GM21528 (cell line): ENCODE measurements around the gene SAYSD1.
"Not testable (repeated sequence)": the region's sequence is repeated elsewhere in the genome, so short reads cannot be mapped to it uniquely, and the experiment has no call there.

Experiments
- ATAC-seq: cut with Tn5 transposase; IDR thresholded peaks from one replicate; pipeline ENCODE4 v1.9.1; 2021; ENCODE audit warnings: mild to moderate bottlenecking, moderate library complexity; ENCODE audit not compliant: unreplicated experiment, low FRiP score

The SAYSD1 gene, protein sequence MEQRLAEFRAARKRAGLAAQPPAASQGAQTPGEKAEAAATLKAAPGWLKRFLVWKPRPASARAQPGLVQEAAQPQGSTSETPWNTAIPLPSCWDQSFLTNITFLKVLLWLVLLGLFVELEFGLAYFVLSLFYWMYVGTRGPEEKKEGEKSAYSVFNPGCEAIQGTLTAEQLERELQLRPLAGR

DNA sequence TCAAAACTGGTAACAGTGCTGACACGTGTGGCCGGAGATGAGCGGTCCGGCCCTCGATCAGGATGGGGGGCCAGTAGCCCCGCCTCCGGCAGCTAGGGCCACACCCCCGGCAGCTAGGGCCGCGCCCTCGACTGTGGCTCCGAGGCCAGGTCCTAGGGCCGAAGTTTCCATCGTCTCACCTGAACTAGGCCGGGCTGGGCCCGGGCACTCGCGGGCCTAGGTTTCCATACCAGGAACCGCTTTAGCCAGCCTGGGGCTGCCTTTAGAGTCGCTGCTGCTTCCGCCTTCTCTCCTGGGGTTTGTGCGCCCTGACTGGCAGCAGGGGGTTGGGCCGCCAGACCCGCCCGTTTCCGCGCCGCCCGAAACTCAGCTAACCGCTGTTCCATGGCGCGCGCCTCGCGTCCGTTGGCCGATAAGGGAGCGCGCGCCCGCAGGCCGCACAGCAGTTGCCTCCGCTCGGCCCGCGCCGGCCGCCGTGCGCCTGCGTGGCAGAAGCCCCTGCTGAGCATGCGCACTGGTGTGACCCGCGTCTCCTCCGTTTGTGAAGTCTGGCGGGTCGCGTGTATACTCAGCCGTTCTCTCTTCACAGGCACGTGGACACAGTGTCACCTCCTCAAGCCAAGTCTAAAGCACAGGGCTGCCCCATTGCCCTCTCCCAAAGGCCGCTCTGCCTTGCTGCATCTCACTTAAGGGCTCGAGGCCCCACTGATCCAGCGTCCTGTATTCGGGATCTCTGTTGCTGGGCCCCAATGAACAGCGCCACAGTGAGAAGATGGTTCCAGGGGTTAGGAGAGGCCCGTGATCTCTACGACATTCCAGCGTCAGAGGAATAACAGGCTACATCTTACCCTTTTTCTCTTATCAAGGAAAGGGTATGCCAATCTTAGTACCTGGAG lies at the start of gene SAYSD1:
SAYSD1 (minus strand) TSS at position 483 of the 896 bp plus-strand sequence; CDS start at position 386, 97 bp downstream.
- ATAC-seq = peak; percentile 94

DNA sequence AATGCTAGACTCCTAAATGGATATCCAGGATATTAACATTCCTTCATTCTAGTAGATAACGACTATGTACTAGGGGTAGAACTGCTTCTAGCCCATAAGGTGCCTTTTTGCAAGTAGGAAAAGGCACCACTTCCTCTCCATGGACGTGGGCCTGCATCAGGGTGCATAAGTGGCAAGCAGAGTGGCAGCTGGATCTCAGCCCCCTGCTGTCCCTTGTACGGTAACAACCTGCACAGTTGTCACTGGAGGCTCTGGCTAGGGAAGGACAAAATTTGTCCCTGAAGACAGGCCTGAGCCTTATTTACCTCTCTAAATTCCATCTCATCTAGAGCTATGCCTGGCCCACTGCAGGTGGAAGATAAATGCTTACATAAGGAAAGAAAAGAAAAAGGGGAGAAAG lies 42.5 kb upstream of the SAYSD1 start:
- ATAC-seq = no peak

DNA sequence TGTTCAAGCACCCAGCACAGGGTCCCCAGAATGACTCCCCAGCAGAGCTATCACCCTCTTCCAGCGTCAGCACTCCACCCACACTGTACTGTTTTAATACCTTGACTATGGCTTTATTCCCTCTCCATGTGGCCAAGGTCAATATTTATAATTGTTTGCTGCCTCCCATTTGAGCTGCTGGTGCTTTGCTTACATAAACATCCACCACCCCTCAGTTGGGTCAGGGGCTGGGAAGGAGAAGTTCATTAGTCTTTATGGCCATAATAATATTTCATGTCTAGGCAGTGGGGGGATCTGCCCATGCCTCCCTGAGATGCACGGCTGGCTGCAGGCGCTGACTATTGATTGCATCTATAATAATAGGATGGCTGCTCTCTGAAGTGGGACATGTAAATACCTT lies 41.8 kb upstream of the SAYSD1 start:
- ATAC-seq = no peak

DNA sequence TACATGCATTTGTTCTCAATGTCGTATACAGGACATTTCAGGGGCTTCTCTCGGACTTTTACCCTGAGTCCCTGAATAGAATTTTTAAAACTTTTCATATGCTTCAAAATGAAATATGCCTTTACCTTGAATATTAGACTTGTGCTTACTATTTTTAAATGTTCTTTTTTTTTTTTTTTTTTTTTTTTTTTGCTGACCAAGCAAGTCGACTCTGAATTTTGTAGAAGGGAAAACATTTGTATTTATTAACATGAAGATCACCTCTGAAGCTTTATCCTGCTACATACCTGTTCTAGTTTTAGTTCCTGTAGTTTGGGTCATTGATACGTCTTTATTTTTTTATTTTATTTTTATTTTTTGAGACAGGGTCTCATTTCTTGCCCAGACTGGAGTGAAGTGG lies 39.7 kb upstream of the SAYSD1 start:
- ATAC-seq = no peak

DNA sequence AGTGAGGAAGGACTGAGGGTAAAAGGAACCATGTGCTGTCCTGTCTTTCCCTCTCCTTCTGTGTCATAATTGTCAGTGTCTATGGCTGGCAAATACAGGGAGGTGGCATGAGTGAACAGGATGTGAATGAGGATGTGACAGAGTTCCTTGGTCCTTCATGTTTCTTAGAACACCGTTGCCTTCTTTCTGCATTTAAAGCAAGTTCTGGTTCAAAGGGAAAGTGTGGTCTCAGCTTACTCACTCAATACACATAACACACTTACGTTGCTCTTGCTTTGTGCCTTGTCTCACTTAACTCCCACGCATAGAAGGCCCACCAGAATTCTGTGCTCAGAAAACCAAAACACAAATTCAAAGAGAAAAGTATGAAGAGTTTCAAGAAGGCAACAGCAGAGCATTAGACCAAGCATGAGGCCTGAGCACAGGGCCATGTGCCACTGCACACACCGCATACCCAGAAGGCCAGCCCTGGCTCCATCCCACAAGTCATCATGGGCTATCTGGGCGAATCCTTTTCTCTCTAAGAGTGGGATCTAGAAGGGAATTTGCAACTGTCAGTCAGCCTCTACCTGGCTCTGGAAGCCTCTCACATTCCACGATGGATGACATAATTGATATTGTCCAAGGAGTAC lies 38.9 kb upstream of the SAYSD1 start:
- ATAC-seq = no peak

DNA sequence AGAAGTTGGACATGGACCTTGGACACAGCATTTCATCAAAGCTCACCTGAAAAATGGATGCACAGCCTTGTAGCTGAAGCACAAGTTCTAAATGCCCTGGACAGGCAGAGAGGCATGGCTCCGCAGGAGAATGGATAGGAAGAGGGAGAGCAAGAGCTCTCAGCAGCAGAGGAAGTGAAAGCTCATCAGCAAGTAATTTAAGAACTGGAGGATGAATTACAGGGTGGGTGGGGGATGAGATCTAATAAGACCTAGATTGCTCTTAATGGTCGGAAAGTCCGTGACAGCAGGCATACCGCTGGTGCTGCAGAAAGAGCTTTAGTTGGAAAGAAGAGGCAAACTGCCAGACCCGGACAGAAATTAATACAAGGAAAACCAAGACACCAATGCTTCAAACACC lies 37.3 kb upstream of the SAYSD1 start:
- ATAC-seq = no peak

DNA sequence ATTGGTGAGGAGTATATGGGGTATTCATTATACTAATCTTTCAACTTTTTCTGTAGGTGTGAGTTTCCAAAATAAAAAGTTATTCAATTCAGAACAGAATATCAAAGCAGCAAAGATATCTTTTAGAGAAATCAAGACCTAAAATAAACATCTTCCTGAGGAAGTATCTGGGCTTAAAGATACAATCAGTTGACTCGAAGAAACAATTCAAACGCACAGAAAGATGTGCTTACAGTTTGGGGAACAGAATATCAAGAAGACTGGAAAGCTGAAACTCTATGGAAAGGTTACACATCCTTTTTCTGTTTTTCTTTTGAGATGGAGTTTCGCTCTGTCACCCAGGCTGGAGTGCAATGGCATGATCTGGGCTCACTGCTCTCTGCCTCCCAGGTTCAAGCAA lies 36.2 kb upstream of the SAYSD1 start:
- ATAC-seq = no peak

DNA sequence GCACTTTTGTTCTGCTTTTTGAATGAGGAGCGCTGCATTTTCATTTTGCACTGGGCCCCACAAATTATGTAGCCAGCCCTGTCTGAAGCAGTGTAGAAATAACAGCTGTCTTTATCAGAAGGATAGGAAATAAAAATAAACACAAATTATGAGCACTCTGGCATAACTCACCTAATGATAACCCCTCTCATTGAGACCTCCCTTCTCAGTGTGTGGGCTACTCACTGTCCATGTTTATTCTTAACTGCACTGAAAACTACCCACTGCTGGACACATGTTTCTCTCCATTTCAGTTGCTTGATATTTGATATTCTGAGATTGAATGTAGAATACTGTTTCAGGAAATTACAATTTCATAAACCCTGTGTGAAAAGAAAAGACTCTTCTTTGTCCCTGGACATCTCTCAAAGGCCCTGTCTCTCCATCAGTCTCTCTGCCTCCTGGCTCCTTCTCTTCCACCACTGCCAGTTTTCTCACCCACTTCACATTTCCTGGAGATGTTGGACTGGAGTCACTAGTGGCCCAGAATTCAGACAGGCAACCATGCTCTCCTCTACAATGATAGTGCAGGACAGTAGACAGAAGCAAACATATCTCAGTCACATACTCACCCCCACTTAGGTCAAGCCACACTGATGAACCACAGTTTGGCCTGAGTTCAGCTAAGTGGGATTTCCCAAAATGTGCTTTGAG lies 29.6 kb upstream of the SAYSD1 start:
- ATAC-seq = no peak

DNA sequence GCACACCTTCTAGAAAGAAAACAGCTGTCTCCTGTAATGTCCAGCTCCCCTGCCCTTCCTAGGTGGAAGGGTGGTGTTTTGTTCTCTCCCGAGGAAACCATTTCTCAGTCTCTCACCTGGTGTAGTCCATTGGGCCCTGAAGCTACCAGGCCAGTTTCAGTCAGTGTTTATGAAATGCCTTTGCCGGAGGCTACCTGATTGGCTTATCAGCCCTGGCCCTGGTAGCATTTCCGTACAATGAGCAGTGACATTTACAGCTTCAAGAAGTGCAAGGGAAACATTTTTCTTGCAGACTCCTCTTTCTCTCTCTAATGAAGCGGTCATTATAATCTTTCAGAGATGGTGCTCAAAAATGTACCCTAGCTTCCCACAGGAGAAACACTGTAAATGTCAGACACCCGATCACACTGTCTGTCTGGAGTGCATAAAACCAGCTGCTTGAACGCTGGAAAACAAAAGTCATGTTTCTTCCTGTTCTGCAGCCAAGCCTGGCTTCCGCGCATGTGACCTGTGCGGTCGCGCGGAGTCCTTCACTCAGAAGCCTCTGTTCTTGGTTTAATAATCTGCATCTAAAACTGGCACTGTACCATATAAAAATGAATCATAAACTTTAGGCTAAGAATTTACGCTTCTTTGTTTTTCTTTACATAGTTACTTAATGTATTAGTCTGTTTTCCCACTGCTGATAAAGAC lies 28.4 kb upstream of the SAYSD1 start:
- ATAC-seq = no peak

DNA sequence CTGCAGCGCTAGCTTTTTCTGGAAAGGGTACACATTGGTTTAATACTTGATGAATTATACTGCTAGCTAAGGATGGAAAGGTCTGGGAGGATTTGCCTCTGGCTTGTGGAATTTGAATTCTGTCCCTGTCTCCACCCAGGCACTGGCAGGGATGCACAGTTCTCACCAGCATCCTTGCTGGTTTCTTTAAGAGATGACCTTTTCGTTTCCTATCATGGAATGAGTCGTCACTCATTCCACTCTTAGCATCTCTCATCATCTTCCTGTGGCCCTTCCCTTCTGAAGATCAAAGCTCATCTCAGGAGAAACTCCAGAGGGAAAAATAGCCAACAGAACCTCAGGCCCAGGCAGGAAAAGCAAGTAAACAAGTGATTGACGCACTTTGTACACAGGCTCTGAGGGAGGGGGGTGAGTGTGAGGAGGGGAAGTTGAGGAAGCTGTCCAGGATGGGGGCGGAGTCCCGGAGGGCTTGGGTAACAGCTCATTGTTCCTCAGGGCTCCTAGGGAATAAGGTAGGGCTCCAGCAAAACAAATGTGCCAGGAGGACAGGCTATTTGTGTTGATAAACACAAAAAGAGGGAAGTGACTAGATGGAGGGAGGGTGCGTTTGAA lies 25.7 kb upstream of the SAYSD1 start:
- ATAC-seq = no peak

DNA sequence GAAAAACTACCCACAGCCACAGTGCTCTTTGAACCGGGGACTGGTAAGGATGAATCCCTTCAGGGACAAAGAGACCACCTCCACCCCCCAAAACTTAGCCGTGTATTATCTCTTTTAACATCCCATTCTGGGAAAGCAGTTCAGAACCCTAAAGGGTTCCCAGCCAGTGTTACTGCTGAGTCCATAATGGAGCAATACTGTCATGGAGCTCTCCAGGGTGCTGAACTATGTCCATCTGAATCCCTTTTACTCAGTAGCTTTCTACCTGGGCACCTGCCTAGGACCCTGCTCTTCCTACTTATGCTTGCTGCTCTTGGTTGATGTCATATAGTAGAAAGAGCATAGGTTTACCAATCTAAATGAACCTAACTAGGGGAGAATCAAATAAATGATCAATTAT lies 22.3 kb upstream of the SAYSD1 start:
- no peak for ATAC-seq

DNA sequence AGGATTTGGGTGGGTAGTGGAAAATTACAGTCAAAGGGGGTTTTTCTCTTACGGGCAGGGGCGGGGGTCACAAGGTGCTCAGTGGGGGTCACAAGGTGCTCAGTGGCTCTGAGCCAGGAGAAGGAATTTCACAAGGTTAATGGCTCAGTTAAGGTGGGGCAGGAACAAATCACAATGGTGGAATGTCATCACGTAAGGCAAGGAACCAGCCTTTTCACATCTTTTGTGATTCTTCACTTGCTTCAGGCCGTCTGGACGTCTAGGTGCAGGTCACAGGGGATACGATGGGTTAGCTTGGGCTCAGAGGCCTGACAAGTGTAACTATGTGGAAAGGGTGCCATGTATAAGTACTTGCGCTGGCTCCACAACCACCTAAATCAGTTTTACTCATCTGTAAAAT lies 21.2 kb upstream of the SAYSD1 start:
- not testable (repeated sequence) for ATAC-seq

DNA sequence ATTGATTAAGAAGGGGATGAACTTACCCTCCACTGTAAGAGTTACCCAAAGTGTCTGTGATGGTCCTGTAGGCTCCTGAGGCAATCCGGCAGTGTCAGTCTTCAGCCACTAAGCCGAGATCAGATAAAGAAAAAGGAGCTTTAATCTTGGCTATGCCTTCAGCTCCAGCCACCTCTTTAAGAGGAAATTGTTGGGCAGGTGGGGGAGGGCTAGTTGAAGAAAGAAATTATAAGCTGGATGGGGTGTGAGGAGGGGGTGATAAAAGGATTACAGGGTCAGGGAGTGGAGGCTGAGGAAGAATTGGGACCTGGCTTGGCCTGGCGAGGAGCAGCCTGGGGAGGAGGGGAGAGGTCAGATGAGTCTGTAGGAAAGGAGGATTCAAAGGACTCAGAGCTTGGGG lies 19.8 kb upstream of the SAYSD1 start:
- not testable (repeated sequence) for ATAC-seq

DNA sequence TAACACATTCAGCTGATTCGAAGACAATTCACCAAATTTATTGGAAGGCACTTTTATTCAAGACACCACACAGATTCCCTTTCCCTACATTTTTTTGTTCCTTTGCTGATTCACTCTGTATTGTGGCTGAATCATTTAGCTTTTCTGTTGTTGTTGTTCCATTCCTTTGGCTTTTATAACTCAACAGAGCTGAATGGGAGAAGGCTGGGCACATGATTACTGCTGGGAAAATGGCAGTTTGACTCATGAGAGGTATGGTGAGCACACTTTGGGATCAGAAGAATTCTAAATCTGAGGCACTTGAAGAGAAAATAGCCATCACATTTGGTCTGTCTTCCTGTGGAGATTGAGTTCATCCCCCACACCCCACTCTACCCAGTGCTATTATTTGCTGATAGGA lies 15.7 kb upstream of the SAYSD1 start:
- ATAC-seq = no peak

DNA sequence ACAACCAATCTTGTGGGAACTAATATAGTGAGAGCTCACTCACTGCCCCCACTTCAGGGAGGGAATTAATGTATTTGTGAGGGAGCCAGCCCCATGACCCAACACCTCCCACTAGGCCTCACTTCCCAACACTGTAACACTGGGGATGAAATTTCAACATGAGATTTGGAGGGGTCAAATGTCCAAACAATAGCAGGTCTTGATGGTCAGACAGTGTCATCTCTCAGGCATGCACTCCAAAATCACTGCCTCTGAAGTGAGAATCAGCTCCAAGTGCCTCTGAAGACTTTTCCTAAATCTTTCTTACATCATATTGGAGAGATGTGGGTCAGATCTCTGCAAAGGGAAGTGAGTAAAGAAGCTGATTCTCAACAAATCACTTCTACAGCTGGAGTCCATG lies 13.8 kb upstream of the SAYSD1 start:
- ATAC-seq = no peak

DNA sequence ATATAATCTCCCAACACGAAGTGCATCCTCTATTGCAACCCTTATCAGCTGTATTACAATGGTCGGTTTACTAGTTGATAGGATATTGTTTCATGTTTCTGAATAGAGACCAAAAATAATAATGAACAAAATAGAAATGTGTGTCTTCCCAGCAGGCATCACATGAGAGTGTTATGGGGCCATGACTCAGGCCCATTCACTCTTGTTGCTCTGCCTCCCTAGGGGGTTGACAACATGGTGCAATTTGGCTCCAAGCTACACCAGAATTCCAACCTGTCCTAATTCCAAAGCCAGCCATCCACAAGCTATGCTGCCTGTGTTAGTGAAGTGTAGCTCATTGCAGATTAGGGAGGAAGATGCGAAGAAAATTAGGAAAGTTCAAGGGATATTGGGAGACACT lies 13.1 kb upstream of the SAYSD1 start:
- no peak for ATAC-seq

DNA sequence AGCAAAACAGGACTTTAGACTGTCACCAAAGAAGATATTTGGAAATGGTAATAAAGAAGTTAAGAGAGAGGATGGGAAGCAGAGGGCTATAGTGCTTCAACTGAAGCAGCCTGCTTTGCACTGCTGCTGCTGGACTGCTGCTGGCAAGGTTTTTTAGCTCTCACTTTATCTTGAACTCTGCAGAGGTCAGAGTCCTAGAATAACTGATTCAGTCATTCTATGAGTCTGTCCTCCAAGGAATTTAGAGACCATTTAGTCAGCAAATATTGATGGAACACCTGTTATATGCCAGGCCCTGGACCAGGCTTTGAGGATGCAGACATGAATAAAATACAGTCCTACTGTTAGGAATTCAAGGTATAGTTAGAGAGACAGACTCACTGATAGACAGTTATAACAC lies 9.1 kb upstream of the SAYSD1 start:
- no peak for ATAC-seq

DNA sequence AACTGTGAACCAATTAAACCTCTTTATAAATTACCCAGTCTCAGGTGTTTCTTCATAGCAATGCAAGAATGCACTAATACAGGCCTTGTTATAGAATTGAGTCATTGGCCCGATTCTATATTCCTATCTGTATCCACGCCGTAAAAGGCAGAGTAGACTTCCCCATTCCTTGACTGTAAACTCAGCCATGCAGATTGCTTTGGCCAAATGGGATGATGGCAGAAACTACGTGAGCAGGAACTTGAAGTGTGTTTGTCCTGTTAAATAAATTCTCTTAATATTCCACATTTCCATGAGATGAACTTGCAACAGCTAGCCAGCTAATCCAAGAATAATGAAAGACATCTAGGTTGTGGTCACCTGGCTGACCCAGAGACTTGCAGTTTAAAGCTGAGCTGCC lies 3.9 kb upstream of the SAYSD1 start:
- no peak for ATAC-seq

DNA sequence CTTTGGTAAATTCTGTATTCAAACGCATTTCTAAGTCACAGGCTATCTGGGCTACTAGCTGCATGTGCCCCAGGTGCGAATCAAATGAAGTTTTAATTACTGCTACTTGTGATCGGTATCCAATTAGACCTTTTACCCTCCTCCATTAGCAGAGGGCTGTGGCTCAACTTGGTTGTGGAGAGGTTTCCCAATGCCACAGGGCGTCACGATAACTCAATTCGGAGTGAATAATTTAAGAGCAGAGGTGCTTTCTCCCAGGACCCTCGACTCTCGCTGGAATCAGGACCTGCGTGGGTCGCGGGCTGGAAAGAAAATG lies 640 bp downstream of the SAYSD1 start:
- peak; percentile 19 for ATAC-seq

DNA sequence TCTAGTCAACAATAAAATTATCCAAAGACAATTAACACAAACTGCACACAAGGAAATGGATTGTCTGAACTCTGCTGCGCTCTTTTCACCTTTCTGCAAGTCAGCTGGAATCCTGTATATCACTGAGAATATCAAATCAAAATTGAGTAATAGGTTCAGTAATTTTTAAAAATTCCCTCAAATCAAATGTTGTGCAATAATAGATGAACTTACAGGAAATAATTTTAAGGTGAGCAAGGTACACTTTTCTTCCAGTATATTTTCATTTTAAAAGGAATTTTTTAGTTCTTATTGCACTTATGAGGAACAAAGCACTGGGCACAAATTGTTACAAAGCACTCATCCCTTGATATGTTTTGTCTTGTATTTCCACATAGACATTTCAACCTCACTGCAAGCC lies 1.2 kb downstream of the SAYSD1 start:
- no peak for ATAC-seq
